ENCODE data around the gene SLC37A1.

DNA sequence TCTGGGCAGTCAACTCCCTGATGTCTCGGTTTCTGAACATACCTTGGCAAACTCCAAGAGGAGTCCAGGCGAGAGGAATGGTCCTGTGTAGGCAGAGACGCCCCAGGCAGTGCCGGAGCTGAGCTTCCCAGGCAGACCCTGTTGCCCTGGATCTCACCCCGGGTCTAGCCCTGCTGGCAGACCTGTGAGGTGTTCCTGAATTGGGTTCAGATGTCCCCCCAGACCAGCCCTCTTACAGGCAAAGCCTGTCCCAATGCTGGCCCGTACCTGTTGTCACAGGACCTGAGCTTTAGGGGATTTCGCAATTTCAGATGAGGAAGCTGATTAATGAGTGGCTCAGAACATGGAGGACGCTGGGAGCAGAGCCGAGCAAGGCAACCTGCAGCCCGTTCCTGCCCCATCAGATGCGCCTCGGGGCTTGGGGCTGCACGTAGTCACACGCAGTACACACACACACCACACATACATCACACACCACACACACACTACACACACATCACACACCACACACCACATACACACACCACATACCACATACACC, 101.2 kb downstream of the SLC37A1 start:
- TF ChIP-seq, protein P1, sequence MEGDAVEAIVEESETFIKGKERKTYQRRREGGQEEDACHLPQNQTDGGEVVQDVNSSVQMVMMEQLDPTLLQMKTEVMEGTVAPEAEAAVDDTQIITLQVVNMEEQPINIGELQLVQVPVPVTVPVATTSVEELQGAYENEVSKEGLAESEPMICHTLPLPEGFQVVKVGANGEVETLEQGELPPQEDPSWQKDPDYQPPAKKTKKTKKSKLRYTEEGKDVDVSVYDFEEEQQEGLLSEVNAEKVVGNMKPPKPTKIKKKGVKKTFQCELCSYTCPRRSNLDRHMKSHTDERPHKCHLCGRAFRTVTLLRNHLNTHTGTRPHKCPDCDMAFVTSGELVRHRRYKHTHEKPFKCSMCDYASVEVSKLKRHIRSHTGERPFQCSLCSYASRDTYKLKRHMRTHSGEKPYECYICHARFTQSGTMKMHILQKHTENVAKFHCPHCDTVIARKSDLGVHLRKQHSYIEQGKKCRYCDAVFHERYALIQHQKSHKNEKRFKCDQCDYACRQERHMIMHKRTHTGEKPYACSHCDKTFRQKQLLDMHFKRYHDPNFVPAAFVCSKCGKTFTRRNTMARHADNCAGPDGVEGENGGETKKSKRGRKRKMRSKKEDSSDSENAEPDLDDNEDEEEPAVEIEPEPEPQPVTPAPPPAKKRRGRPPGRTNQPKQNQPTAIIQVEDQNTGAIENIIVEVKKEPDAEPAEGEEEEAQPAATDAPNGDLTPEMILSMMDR (conservative IDR thresholded peaks at IDR 0.05), result no peak
- TF ChIP-seq ZFX (IDR thresholded peaks at IDR 0.05), result no peak

Measured in C4-2B (cell line).